ENCODE data around the gene NXPH4.

DNA sequence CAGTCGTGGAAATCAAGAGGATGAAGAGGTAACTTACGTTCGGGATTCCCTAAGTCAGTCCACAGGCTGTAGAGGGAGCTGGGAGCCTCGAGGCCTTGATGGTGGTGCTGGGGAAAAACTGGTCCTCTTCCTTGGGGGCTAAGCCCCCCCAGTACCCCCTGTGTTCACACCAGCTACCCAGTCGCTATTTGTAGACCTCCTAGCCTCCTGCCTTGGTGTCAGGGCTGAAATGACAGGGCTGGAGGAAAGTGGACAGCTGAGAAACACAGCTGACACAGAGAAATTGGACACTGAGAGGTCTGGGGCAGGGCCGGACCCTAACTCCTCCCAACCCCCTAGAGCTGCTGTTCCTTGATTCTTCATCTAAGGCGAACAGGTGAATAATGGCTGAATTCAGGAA is 34.4 kb downstream of the NXPH4 start, which contains the start of gene STAC3:
- no peak for TF ChIP-seq POLR2A (IDR thresholded peaks at IDR 0.05)
- TF ChIP-seq, protein P1, sequence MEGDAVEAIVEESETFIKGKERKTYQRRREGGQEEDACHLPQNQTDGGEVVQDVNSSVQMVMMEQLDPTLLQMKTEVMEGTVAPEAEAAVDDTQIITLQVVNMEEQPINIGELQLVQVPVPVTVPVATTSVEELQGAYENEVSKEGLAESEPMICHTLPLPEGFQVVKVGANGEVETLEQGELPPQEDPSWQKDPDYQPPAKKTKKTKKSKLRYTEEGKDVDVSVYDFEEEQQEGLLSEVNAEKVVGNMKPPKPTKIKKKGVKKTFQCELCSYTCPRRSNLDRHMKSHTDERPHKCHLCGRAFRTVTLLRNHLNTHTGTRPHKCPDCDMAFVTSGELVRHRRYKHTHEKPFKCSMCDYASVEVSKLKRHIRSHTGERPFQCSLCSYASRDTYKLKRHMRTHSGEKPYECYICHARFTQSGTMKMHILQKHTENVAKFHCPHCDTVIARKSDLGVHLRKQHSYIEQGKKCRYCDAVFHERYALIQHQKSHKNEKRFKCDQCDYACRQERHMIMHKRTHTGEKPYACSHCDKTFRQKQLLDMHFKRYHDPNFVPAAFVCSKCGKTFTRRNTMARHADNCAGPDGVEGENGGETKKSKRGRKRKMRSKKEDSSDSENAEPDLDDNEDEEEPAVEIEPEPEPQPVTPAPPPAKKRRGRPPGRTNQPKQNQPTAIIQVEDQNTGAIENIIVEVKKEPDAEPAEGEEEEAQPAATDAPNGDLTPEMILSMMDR (IDR thresholded peaks at IDR 0.05) = no peak

All from esophagus squamous epithelium (tissue), 4 donors.